Progenitor cell of endocrine pancreas (in vitro differentiated cells): Measurements from ENCODE around the gene SCFD2. TPM values are rescaled to one million over a fixed set of nuclear protein-coding genes. Genes with fewer than 3 reads are reported as not detected.

Source experiments
- DNase-seq: peaks from one replicate; pipeline ENCODE4 v3.0.0; 2021; ENCODE audit warnings: low spot score; ENCODE audit not compliant: unreplicated experiment
- H3K27ac Mint-ChIP-seq: 2 replicates; pipeline ENCODE4 v1.8.0; 2021; ENCODE audit warnings: mild to moderate bottlenecking, moderate library complexity, mixed read lengths
- H3K27me3 Mint-ChIP-seq: 2 replicates; pipeline ENCODE4 v1.8.0; 2021; ENCODE audit warnings: mixed read lengths
- H3K36me3 Mint-ChIP-seq: 2 replicates; pipeline ENCODE4 v1.8.0; 2022; ENCODE audit warnings: mixed read lengths; ENCODE audit not compliant: insufficient read depth
- H3K4me1 Mint-ChIP-seq: 2 replicates; pipeline ENCODE4 v1.8.0; 2021; ENCODE audit warnings: low read depth, mixed read lengths
- H3K4me3 Mint-ChIP-seq: 2 replicates; pipeline ENCODE4 v1.8.0; 2021; ENCODE audit warnings: low read depth, mild to moderate bottlenecking, moderate library complexity, mixed read lengths
- H3K9me3 Mint-ChIP-seq: 2 replicates; pipeline ENCODE4 v1.8.0; 2021; ENCODE audit warnings: low read depth, mixed read lengths
- total RNA-seq: library from RNA; stranded (reverse); gene quantifications from 2 replicates; pipeline ENCODE4 v1.2.1, GENCODE V29; 2021
- TF ChIP-seq, protein P1 (sequence below): fragments of 200-600 bp; sonication (generic); IDR thresholded peaks from one replicate; pipeline ENCODE4 v1.5.0; 2021; ENCODE audit warnings: antibody characterized with exemption, mild to moderate bottlenecking; ENCODE audit not compliant: unreplicated experiment

SCFD2 gene
- total RNA-seq, 1 donor from 2014 or later = 12.5 TPM

DNA sequence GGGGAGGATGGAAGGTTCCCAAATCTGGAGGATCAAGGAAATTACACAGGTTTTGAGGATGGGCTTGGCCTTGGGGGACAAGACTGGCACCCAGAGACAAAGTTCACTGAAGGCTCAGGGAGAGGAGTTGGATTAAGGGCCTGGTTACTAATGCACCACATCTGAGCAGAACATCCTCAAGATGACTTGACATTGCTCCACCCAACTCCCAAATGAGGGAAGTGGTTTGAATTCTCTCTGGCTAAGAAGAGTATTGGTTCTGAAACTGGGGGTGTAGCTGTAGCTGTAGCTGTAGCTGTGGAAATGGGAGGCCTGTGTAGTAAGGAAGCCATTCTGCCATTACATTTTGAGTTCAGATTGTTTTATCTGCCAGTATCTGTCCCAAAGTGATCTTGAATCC is 374.4 kb downstream of the SCFD2 start:
- peaks cover 4% of the 10 kb centered on the region for H3K9me3 Mint-ChIP-seq

DNA sequence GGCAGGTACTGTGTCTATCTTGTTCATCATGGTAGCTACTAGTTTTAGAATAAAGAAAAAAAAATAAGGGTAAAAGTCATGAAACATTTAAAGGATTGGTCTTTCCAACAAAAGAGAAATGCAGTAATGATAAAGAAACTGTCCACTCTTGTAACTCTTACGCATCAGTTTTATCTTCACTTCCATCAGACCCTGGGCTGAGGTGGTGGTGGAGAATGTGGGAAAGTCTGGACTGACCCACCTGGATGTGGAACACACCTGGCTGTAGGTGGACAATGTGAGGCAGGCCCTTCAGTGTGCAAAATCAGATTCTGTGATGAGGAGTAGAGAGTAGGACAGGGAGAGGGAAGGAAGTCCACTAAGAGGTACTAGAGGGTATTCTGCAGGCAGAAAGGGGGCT is 375.2 kb downstream of the SCFD2 start:
- no peak for DNase-seq
- H3K27me3 Mint-ChIP-seq = no peaks in the 10 kb centered on the region
- H3K27ac Mint-ChIP-seq = no peak overlapping the region
- H3K4me1 Mint-ChIP-seq = peaks cover 4% of the 10 kb centered on the region
- peaks cover 9% of the 10 kb centered on the region for H3K36me3 Mint-ChIP-seq
- H3K9me3 Mint-ChIP-seq = peaks cover 4% of the 10 kb centered on the region
- TF ChIP-seq, protein P1, sequence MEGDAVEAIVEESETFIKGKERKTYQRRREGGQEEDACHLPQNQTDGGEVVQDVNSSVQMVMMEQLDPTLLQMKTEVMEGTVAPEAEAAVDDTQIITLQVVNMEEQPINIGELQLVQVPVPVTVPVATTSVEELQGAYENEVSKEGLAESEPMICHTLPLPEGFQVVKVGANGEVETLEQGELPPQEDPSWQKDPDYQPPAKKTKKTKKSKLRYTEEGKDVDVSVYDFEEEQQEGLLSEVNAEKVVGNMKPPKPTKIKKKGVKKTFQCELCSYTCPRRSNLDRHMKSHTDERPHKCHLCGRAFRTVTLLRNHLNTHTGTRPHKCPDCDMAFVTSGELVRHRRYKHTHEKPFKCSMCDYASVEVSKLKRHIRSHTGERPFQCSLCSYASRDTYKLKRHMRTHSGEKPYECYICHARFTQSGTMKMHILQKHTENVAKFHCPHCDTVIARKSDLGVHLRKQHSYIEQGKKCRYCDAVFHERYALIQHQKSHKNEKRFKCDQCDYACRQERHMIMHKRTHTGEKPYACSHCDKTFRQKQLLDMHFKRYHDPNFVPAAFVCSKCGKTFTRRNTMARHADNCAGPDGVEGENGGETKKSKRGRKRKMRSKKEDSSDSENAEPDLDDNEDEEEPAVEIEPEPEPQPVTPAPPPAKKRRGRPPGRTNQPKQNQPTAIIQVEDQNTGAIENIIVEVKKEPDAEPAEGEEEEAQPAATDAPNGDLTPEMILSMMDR = no peak
- no peak overlapping the region for H3K4me3 Mint-ChIP-seq

More for the DNA sequence above, 374.4 kb downstream of the SCFD2 start:
- no peak for DNase-seq
- Mint-ChIP-seq H3K27ac (no peak overlapping the region), H3K36me3 (peaks cover 9% of the 10 kb centered on the region), H3K4me3 (no peak overlapping the region), H3K4me1 (peaks cover 11% of the 10 kb centered on the region), H3K27me3 (no peaks in the 10 kb centered on the region)
- TF ChIP-seq, protein P1 = no peak

DNA sequence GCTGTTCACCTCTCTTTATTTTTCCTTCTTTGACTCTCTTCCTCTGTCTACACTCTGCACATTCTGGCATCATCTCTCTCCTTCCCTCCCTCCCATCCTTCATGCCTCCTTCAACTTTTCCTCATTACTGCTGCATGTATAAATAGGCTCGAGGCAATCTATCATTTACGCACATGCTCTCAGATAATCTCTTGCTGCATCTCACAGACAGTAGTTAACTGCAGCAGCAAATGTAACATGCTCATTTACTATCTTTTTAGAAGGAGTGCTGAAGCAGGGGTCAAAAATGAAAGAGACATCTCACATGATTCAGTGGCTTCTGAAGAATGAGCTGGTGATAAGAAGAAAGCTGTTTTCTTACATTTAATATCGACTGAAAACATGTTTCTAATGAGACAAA is 376.0 kb downstream of the SCFD2 start:
- TF ChIP-seq, protein P1 = no peak
- no peak for DNase-seq
- Mint-ChIP-seq H3K36me3 (peaks cover 9% of the 10 kb centered on the region), H3K27ac (no peak overlapping the region), H3K4me3 (no peak overlapping the region), H3K27me3 (no peaks in the 10 kb centered on the region), H3K4me1 (peaks cover 4% of the 10 kb centered on the region), H3K9me3 (peaks cover 4% of the 10 kb centered on the region)

DNA sequence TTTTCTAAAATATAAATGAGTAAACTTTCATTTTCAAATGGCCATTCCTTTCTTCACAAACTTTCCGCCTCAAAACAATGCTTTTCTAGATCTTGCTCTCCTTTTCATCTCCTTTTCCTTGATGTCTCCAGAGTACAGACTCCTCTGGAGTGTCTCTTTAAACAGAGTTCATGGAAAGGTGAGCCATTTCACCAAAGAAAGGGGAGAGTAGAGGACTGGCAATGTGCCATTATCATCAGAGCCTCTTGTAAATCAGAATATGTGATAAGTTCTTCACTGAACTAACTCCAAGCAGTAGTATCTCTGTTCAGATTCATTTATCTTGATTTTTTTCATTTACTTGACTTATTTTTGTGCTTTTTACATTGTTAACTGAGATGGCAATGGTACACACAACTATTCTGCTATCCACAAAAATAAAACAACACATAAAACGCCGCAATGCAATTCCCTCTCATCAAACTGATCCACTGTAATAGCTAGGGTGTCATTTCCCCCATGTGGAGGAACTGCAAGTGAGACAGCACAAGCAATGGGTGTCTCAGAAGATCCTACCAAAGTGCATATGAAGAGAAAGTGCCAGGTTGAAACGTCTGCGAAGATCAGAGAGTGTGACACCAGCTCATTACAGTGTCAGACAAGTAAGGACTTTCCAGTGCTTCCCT is 378.3 kb downstream of the SCFD2 start:
- DNase-seq = no peak
- Mint-ChIP-seq H3K9me3 (peaks cover 4% of the 10 kb centered on the region), H3K36me3 (peaks cover 9% of the 10 kb centered on the region), H3K27ac (no peak overlapping the region), H3K27me3 (no peaks in the 10 kb centered on the region), H3K4me1 (peaks cover 20% of the 10 kb centered on the region), H3K4me3 (no peak overlapping the region)
- TF ChIP-seq, protein P1 = no peak

DNA sequence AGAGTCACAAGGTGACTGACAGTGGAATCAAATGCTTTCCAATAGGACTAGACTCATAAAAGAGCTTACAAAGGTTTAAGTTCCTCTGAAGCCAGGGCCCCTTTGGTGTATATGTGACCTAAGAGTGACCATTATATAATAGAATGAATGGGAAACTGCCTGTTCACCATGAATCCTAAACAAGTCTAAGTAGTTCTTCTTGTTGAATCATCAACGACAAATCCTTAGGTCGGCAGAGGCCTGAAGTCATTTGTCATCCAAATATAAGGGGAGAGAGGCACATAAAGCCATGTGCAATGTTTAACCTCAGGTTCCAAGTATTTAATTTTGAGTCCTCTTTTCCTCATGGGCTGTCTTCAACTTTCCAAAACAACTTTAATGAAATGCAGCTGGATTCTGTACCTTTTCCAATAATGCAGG is 381.4 kb downstream of the SCFD2 start:
- no peaks in the 10 kb centered on the region for H3K9me3 Mint-ChIP-seq
- no peaks in the 10 kb centered on the region for H3K36me3 Mint-ChIP-seq
- no peak overlapping the region for H3K4me3 Mint-ChIP-seq
- no peaks in the 10 kb centered on the region for H3K27me3 Mint-ChIP-seq
- DNase-seq = no peak
- peaks cover 19% of the 10 kb centered on the region for H3K4me1 Mint-ChIP-seq
- TF ChIP-seq, protein P1 = no peak
- peak overlapping the region; percentile 26 for H3K27ac Mint-ChIP-seq
